Ovary (tissue), 3 donors: ENCODE data around the gene C1orf116.

ENCODE experiments used
- EP300 ChIP-seq: sonication (generic); formaldehyde crosslinking; IDR thresholded peaks from one replicate; pipeline ENCODE4 v1.6.1; 2017; ENCODE audit warnings: antibody characterized with exemption
- POLR2A ChIP-seq: fragments of 450-650 bp; IDR thresholded peaks from one replicate; pipeline ENCODE4 v1.6.1; 2017; ENCODE audit warnings: antibody characterized with exemption, mild to moderate bottlenecking, moderate library complexity
- TF ChIP-seq, protein P1 (sequence below), 3 donors: fragments of 450-650 bp in 2 of 3; fragments of 200-600 bp in 1 of 3; IDR thresholded peaks; one replicate each; pipeline versions ENCODE4 v1.5.1 to v1.8.0; 2016 to 2022; ENCODE audit warnings: antibody characterized with exemption in 3 of 3, mild to moderate bottlenecking in 1 of 3
- donor health status: DM: no; HTN: no; CAD: no.

DNA sequence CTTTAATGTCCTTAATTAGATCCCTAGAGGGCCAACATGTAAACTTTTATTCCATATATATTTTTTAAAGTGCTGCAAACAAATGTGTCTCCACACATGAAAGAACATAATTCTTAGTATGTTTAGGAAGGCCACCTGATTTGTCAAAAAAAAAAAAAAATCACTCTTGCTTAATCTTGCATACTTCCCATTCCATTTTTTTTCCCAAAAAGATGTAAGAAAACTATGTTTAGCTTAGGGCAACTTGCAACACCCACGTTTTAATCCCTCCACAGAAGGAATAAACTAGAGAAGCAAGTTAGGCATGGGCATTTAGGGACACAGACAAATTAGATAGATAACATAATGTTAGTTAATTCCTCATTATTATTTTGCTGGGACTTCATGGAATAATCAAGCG is 12.9 kb upstream of the C1orf116 start:
- TF ChIP-seq, protein P1, sequence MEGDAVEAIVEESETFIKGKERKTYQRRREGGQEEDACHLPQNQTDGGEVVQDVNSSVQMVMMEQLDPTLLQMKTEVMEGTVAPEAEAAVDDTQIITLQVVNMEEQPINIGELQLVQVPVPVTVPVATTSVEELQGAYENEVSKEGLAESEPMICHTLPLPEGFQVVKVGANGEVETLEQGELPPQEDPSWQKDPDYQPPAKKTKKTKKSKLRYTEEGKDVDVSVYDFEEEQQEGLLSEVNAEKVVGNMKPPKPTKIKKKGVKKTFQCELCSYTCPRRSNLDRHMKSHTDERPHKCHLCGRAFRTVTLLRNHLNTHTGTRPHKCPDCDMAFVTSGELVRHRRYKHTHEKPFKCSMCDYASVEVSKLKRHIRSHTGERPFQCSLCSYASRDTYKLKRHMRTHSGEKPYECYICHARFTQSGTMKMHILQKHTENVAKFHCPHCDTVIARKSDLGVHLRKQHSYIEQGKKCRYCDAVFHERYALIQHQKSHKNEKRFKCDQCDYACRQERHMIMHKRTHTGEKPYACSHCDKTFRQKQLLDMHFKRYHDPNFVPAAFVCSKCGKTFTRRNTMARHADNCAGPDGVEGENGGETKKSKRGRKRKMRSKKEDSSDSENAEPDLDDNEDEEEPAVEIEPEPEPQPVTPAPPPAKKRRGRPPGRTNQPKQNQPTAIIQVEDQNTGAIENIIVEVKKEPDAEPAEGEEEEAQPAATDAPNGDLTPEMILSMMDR (IDR thresholded peaks at IDR 0.05) = no peak
- TF ChIP-seq POLR2A = no peak
- no peak for TF ChIP-seq EP300
